PC-9 (cell line): ENCODE data around the gene ZNFX1. TPM values are rescaled to one million over a fixed set of nuclear protein-coding genes. Genes with fewer than 3 reads are reported as not detected.
"Not testable (repeated sequence)": the region's sequence is repeated elsewhere in the genome, so short reads cannot be mapped to it uniquely, and the experiment has no call there.

ENCODE experiments used
- BruUV-seq: library from RNA; stranded (reverse); fragments of 400-500 nt; replicated peaks from 2 replicates; lab custom pipeline; 2021; lab: Mats Ljungman, UMichigan
- CTCF ChIA-PET: fragments of 300-600 bp; sonication (Branson Sonifier 250); formaldehyde crosslinking; loops from one replicate; lab custom pipeline; 2022; ENCODE audit warnings: antibody characterized with exemption; lab: Charles Lee
- POLR2A ChIA-PET: fragments of 300-600 bp; sonication (Branson Sonifier 250); formaldehyde crosslinking; loops from one replicate; lab custom pipeline; 2022; ENCODE audit warnings: antibody characterized with exemption; ENCODE audit not compliant: unreplicated experiment; lab: Charles Lee
- DNase-seq, 2 experiments: peaks; one replicate each; pipeline versions ENCODE4 v3.0.0 to v3.0.0-alpha.2; 2015 to 2022; ENCODE audit warnings: mixed read lengths in 1 of 2
- H2AFZ ChIP-seq: fragments of 200-600 bp; sonication (generic); 2 replicates; pipeline ENCODE4 v1.8.1; 2017; ENCODE audit warnings: antibody characterized with exemption
- H3F3A ChIP-seq: fragments of 200-600 bp; sonication (generic); 2 replicates; pipeline ENCODE4 v1.8.1; 2017; ENCODE audit warnings: antibody characterized with exemption, mild to moderate bottlenecking, low read depth; ENCODE audit not compliant: insufficient read depth
- H3K27ac ChIP-seq: fragments of 200-600 bp; sonication (generic); 2 replicates; pipeline ENCODE4 v1.6.1; 2016; ENCODE audit warnings: mixed run types
- H3K27me3 ChIP-seq: fragments of 200-600 bp; sonication (generic); 2 replicates; pipeline ENCODE4 v1.6.1; 2016; ENCODE audit warnings: low read depth, mixed run types; ENCODE audit not compliant: insufficient read depth
- H3K36me3 ChIP-seq: fragments of 200-600 bp; sonication (generic); 2 replicates; pipeline ENCODE4 v1.6.1; 2016; ENCODE audit warnings: low read depth, mixed run types
- H3K4me1 ChIP-seq: fragments of 200-600 bp; sonication (generic); replicated peaks from 2 replicates; pipeline ENCODE4 v1.6.1; 2016; ENCODE audit warnings: mixed run types; ENCODE audit not compliant: insufficient read depth
- H3K4me2 ChIP-seq: fragments of 200-600 bp; sonication (generic); 2 replicates; pipeline ENCODE4 v1.6.1; 2017; ENCODE audit warnings: mixed run types
- H3K4me3 ChIP-seq: fragments of 200-600 bp; sonication (generic); 2 replicates; pipeline ENCODE4 v1.6.1; 2016; ENCODE audit warnings: mixed run types
- H3K79me2 ChIP-seq: fragments of 200-600 bp; sonication (generic); 2 replicates; pipeline ENCODE4 v1.6.1; 2017; ENCODE audit warnings: low read depth, mixed run types
- H3K9me2 ChIP-seq: fragments of 200-600 bp; sonication (generic); 2 replicates; pipeline ENCODE4 v1.8.1; 2017; ENCODE audit warnings: mild to moderate bottlenecking; ENCODE audit not compliant: insufficient read depth
- H3K9me3 ChIP-seq: fragments of 200-600 bp; sonication (generic); 2 replicates; pipeline ENCODE4 v1.8.1; 2016; ENCODE audit warnings: low read depth; ENCODE audit not compliant: insufficient read depth
- H4K20me1 ChIP-seq: fragments of 200-600 bp; sonication (generic); 2 replicates; pipeline ENCODE4 v1.8.1; 2017; ENCODE audit not compliant: insufficient read depth
- EZH2 ChIP-seq: fragments of 200-600 bp; sonication (generic); IDR thresholded peaks from 2 replicates; pipeline ENCODE4 v1.8.0; 2017; ENCODE audit warnings: antibody characterized with exemption, low read depth
- intact Hi-C: fragments of 100-400 bp; cut with micrococcal nuclease; formaldehyde crosslinking; loops from one replicate; pipeline ENCODE4 v1.10.0; 2022; ENCODE audit not compliant: unreplicated experiment
- total RNA-seq: library from RNA; stranded (reverse); gene quantifications from 2 replicates; pipeline ENCODE4 v1.2.3, GENCODE V29; 2021
- TF ChIP-seq, protein P1 (sequence below): fragments of 200-600 bp; sonication (generic); conservative IDR thresholded peaks from 2 replicates; pipeline ENCODE4 v1.6.1; 2017; ENCODE audit warnings: mixed run types, antibody characterized with exemption, mild to moderate bottlenecking, moderate library complexity

Gene ZNFX1
- total RNA-seq, 1 experiment from 2014 or later = 29.7 TPM

DNA sequence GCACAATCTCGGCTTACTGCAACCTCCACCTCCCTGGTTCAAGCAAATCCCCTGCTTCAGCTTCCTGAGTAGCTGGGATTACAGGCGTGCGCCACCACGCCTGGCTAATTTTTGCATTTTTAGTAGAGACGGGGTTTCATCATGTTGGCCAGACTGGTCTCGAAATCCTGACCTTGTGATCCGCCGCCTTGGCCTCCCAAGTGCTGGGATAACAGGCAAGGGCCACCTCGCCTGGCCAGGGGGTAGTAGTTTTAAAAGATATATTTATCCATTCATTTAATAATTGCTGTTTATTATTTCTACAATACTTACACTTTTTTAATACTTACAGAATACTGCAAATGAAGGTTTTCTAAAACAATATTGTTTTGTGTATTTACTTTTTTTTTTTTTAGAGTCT is 74.1 kb downstream of the ZNFX1 start:
- H3K79me2 ChIP-seq = no peaks in the 10 kb centered on the region
- POLR2A ChIA-PET = no interaction called here
- H3F3A ChIP-seq = no peaks in the 10 kb centered on the region
- H3K27ac ChIP-seq = no peak overlapping the region
- CTCF ChIA-PET = interaction anchor here (0.5 kb wide), 1 partner anchor 197 kb away, joined by 4 read pairs; no protein-coding TSS in a partner anchor
- DNase-seq = no peak
- H3K27me3 ChIP-seq = no peaks in the 10 kb centered on the region
- no peaks in the 10 kb centered on the region for H3K4me1 ChIP-seq
- H3K9me3 ChIP-seq = no peaks in the 10 kb centered on the region
- no peak overlapping the region for H3K4me2 ChIP-seq
- intact Hi-C loops = no loop called here
- H3K9me2 ChIP-seq = no peaks in the 10 kb centered on the region
- H3K36me3 ChIP-seq = no peaks in the 10 kb centered on the region
- H3K4me3 ChIP-seq = no peak overlapping the region
- BruUV-seq = no TSS peak
- no peak for TF ChIP-seq EZH2
- TF ChIP-seq, protein P1, sequence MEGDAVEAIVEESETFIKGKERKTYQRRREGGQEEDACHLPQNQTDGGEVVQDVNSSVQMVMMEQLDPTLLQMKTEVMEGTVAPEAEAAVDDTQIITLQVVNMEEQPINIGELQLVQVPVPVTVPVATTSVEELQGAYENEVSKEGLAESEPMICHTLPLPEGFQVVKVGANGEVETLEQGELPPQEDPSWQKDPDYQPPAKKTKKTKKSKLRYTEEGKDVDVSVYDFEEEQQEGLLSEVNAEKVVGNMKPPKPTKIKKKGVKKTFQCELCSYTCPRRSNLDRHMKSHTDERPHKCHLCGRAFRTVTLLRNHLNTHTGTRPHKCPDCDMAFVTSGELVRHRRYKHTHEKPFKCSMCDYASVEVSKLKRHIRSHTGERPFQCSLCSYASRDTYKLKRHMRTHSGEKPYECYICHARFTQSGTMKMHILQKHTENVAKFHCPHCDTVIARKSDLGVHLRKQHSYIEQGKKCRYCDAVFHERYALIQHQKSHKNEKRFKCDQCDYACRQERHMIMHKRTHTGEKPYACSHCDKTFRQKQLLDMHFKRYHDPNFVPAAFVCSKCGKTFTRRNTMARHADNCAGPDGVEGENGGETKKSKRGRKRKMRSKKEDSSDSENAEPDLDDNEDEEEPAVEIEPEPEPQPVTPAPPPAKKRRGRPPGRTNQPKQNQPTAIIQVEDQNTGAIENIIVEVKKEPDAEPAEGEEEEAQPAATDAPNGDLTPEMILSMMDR = no peak
- no peaks in the 10 kb centered on the region for H4K20me1 ChIP-seq
- no peak overlapping the region for H2AFZ ChIP-seq

DNA sequence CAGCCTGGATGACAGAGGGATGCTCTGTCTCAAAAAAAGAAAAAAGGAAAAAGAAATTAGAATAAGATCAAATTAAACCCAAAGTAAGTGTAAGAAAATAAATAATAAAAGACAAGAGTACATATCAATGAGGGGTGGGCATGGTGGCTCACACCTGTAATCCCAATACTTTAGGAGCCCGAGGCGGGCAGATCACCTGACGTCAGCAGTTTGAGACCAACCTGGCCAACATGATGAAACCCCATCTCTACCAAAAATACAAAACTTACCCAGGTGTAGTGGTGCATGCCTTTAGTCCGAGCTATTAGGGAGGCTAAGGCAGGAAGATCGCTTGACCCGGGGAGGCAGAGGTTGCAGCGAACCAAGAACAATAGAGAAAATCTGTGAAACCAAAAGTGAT is 74.8 kb downstream of the ZNFX1 start:
- H3K27ac ChIP-seq = no peak overlapping the region
- DNase-seq = no peak
- no peaks in the 10 kb centered on the region for H3K9me3 ChIP-seq
- H2AFZ ChIP-seq = no peak overlapping the region
- no peaks in the 10 kb centered on the region for H3K79me2 ChIP-seq
- ChIA-PET CTCF (no interaction called here), POLR2A (interaction anchor here (0.7 kb wide), 1 partner anchor 73 kb away, joined by 3 read pairs; no protein-coding TSS in a partner anchor)
- no TSS peak for BruUV-seq
- H3K4me1 ChIP-seq = no peaks in the 10 kb centered on the region
- no peak overlapping the region for H3K4me3 ChIP-seq
- no peak overlapping the region for H3K4me2 ChIP-seq
- no peaks in the 10 kb centered on the region for H3K27me3 ChIP-seq
- H3K36me3 ChIP-seq = no peaks in the 10 kb centered on the region
- no peaks in the 10 kb centered on the region for H4K20me1 ChIP-seq
- TF ChIP-seq, protein P1 = no peak
- TF ChIP-seq EZH2 = no peak
- intact Hi-C loops = no loop called here
- no peaks in the 10 kb centered on the region for H3F3A ChIP-seq
- H3K9me2 ChIP-seq = no peaks in the 10 kb centered on the region

DNA sequence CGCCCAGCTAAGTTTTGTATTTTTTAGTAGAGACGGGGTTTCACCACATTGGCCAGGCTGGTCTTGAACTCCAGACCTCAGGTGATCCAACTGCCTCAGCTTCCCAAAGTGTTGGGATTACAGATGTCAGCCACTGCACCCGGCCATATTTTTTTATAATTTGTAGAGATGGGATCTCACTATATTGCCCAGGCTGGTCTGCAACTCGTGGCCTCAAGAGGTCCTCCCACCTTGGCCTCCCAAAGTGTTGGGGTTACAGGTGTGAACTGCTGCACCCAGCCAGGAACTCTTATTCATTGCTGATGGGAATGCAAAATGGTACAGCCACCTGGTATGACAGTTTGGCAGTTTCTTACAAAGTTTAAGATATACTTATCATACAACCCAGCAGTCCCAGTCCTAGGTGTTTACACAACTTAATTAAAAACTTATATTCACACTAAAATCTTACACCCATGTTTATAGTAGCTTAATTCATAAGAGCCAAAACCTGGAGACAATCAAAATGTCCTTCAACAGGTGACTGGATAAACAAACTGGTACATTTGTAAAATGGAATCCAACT is 78.0 kb downstream of the ZNFX1 start:
- no peak overlapping the region for H3K4me2 ChIP-seq
- POLR2A ChIA-PET = no interaction called here
- H3K9me2 ChIP-seq = no peaks in the 10 kb centered on the region
- no peaks in the 10 kb centered on the region for H4K20me1 ChIP-seq
- CTCF ChIA-PET = interaction anchor here (0.7 kb wide), 1 partner anchor 454 kb away, joined by 3 read pairs; no protein-coding TSS in a partner anchor
- H3K79me2 ChIP-seq = no peaks in the 10 kb centered on the region
- H3K9me3 ChIP-seq = no peaks in the 10 kb centered on the region
- no TSS peak for BruUV-seq
- DNase-seq = no peak
- intact Hi-C loops = no loop called here
- H3K4me3 ChIP-seq = no peak overlapping the region
- H3K4me1 ChIP-seq = no peaks in the 10 kb centered on the region
- H2AFZ ChIP-seq = no peak overlapping the region
- H3K27me3 ChIP-seq = no peaks in the 10 kb centered on the region
- no peaks in the 10 kb centered on the region for H3F3A ChIP-seq
- TF ChIP-seq, protein P1 = no peak
- TF ChIP-seq EZH2 = no peak
- no peaks in the 10 kb centered on the region for H3K36me3 ChIP-seq
- no peak overlapping the region for H3K27ac ChIP-seq

GRCh38 chr20:49192944-49193518 is 84.8 kb downstream of the ZNFX1 start:
- H3K79me2 ChIP-seq, H3K4me2 ChIP-seq, H2AFZ ChIP-seq, H4K20me1 ChIP-seq, H3K9me2 ChIP-seq, H3K9me3 ChIP-seq, H3K27me3 ChIP-seq, H3F3A ChIP-seq, BruUV-seq, DNase-seq, intact Hi-C loops, H3K4me1 ChIP-seq, H3K27ac ChIP-seq, H3K4me3 ChIP-seq, POLR2A ChIA-PET, H3K36me3 ChIP-seq: not testable (repeated sequence)
- CTCF ChIA-PET = interaction anchor here (0.6 kb wide), 1 partner anchor 290 kb away, joined by 4 read pairs; the partner anchor contains the start of gene KCNB1
